Activated naive CD4-positive, alpha-beta T cell treated with anti-CD3 and anti-CD28 coated beads for 36 hours (primary cell): ENCODE data around the gene SPDYE2B. TPM values are rescaled to one million over a fixed set of nuclear protein-coding genes. Genes with fewer than 3 reads are reported as not detected.
"Not testable (repeated sequence)": the region's sequence is repeated elsewhere in the genome, so short reads cannot be mapped to it uniquely, and the experiment has no call there.

Experiments
- CTCF ChIA-PET: fragments of 350-600 bp; sonication (Branson Sonifier 250); formaldehyde crosslinking; loops from one replicate; lab custom pipeline; 2021; ENCODE audit warnings: antibody characterized with exemption; lab: Charles Lee
- DNase-seq: peaks from one replicate; pipeline ENCODE4 v3.0.0-alpha.2; 2020
- H3K27ac Mint-ChIP-seq: one replicate; pipeline ENCODE4 v1.8.0; 2021; ENCODE audit warnings: mild to moderate bottlenecking, mixed read lengths
- H3K27me3 Mint-ChIP-seq: one replicate; pipeline ENCODE4 v1.8.0; 2021; ENCODE audit warnings: low read depth, mixed read lengths
- H3K36me3 Mint-ChIP-seq: one replicate; pipeline ENCODE4 v1.8.0; 2021; ENCODE audit warnings: low read depth, mixed read lengths
- H3K4me1 Mint-ChIP-seq: one replicate; pipeline ENCODE4 v1.8.0; 2021; ENCODE audit warnings: low read depth, mixed read lengths
- H3K4me3 Mint-ChIP-seq: one replicate; pipeline ENCODE4 v1.8.0; 2021; ENCODE audit warnings: mild to moderate bottlenecking, moderate library complexity, mixed read lengths
- H3K9me3 Mint-ChIP-seq: one replicate; pipeline ENCODE4 v1.8.0; 2021; ENCODE audit warnings: mixed read lengths
- intact Hi-C: fragments of 100-400 bp; cut with micrococcal nuclease; formaldehyde crosslinking; loops from one replicate; pipeline ENCODE4 v1.15.1; 2023
- total RNA-seq, 2 experiments: library from RNA; stranded (reverse); gene quantifications; one replicate each; pipeline ENCODE4 v1.2.3, GENCODE V29; 2021

SPDYE2B gene, protein sequence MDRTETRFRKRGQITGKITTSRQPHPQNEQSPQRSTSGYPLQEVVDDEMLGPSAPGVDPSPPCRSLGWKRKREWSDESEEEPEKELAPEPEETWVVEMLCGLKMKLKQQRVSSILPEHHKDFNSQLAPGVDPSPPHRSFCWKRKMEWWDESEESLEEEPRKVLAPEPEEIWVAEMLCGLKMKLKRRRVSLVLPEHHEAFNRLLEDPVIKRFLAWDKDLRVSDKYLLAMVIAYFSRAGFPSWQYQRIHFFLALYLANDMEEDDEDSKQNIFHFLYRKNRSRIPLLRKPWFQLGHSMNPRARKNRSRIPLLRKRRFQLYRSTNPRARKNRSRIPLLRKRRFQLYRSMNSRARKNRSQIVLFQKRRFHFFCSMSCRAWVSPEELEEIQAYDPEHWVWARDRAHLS
- total RNA-seq: under 1 TPM in 1 of 2 experiments, not detected in 1; 0.19 TPM

GRCh38 chr7:102649924-102650323 lies at the start of gene SPDYE2B:
SPDYE2B (plus strand) TSS chr7:102650319; CDS start chr7:102652349, 2,030 bp downstream.
- DNase-seq, H3K27ac Mint-ChIP-seq, H3K4me1 Mint-ChIP-seq, H3K9me3 Mint-ChIP-seq, H3K27me3 Mint-ChIP-seq, CTCF ChIA-PET, H3K4me3 Mint-ChIP-seq, H3K36me3 Mint-ChIP-seq, intact Hi-C loops: not testable (repeated sequence)

DNA sequence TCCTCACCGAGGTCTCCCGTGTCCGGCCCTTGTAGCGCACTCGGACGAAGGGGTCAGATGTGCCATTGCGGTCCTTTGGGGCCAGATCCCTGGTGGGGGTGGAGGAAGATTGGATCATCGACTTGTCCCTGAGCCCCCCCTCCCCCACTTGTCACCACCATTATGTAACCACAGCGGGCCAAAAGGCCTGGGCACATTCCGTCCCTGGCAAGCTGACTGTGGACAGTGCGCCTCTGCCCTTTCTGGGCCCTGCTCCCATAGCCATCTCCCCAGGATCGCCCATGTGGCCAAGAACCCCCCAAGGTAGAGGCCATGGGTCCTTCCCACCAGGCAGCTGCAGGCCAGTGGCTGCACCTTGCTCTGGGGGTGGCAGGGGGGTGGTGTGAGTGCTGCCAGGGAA lies 47.8 kb upstream of the SPDYE2B start:
- DNase-seq, H3K4me3 Mint-ChIP-seq, H3K4me1 Mint-ChIP-seq, H3K36me3 Mint-ChIP-seq, intact Hi-C loops, H3K9me3 Mint-ChIP-seq, CTCF ChIA-PET, H3K27me3 Mint-ChIP-seq, H3K27ac Mint-ChIP-seq: not testable (repeated sequence)

DNA sequence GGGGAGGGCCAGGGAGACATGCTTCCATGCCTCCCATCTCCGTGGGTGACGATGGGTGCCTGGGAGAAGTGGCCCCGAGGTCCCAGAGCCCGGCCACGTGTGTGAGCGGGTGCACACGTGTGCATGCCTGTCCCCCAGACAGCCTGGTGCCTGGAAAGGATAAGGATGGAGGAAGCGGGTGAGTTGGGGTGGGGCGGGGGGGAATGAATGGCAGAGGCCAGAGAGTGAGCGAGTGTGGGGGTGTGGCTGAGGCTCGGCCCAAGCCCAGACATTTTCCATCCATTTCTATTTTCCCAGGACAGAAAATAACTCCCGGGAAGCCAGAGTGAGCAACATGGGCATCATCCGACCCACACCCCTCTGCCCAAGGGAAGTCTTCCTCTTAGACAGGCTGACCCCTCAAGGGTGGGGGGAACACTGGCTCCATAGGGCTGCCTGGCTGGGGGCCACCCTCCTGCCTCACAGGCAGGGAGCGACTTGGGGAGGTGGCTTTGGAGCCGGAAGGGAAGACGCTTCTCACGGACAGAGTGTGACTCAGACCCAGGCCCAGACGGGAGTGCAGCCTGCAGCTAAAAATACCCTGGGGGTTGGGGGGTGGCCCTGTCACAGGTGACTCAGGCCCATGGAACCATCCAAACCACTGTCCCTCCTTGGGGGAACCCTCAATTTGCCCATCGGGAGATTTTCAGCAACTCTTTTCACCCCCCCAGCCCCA lies 45.5 kb upstream of the SPDYE2B start:
- DNase-seq, H3K36me3 Mint-ChIP-seq, H3K4me1 Mint-ChIP-seq, H3K27me3 Mint-ChIP-seq, H3K27ac Mint-ChIP-seq, H3K9me3 Mint-ChIP-seq, H3K4me3 Mint-ChIP-seq, CTCF ChIA-PET, intact Hi-C loops: not testable (repeated sequence)

- H3K4me3 Mint-ChIP-seq, H3K27me3 Mint-ChIP-seq, DNase-seq, H3K9me3 Mint-ChIP-seq, CTCF ChIA-PET, H3K4me1 Mint-ChIP-seq, H3K27ac Mint-ChIP-seq, H3K36me3 Mint-ChIP-seq, intact Hi-C loops: not testable (repeated sequence)
Observed at GRCh38 chr7:102606848-102607247, 43.3 kb upstream of the SPDYE2B start.

DNA sequence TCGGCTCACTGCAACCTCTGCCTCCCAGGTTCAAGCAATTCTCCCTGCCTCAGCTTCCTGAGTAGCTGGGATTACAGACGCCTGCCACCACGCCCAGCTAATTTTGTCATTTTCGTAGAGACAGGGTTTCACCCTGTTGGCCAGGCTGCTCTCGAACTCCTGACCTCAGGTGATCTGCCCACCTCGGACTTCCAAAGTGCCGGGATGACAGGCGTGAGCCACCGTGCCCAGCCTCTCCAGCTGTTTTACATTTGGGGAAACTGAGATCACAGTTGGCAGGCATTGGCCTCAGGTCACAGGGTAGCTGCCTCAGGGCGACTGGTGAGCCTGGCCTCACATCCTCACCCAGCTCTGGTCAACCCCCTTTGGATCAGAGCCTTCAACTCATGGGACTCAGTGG lies 40.4 kb upstream of the SPDYE2B start:
- H3K4me1 Mint-ChIP-seq, H3K27ac Mint-ChIP-seq, H3K36me3 Mint-ChIP-seq, intact Hi-C loops, CTCF ChIA-PET, H3K9me3 Mint-ChIP-seq, DNase-seq, H3K4me3 Mint-ChIP-seq, H3K27me3 Mint-ChIP-seq: not testable (repeated sequence)

DNA sequence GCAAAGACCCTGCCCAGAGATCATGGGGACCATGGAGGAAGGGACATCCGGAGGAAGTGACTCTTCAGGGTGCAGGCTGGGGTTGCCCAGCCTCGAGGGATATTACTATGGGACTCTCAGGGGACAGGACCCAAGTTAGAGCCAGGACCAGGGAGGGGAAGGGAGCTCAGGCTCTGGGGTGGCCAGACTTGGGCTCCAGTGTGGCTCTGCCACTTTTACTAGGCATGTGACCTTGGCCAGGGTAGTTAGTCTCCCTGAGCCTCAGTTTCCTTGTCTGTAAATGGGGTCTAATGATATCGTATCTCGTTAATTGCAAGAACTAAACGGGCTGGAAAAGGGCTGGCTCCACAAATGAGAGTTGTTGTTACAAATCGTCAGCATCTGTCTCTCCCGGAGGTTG lies 39.7 kb upstream of the SPDYE2B start:
- H3K27me3 Mint-ChIP-seq, H3K27ac Mint-ChIP-seq, H3K9me3 Mint-ChIP-seq, H3K36me3 Mint-ChIP-seq, CTCF ChIA-PET, DNase-seq, H3K4me1 Mint-ChIP-seq, H3K4me3 Mint-ChIP-seq, intact Hi-C loops: not testable (repeated sequence)

DNA sequence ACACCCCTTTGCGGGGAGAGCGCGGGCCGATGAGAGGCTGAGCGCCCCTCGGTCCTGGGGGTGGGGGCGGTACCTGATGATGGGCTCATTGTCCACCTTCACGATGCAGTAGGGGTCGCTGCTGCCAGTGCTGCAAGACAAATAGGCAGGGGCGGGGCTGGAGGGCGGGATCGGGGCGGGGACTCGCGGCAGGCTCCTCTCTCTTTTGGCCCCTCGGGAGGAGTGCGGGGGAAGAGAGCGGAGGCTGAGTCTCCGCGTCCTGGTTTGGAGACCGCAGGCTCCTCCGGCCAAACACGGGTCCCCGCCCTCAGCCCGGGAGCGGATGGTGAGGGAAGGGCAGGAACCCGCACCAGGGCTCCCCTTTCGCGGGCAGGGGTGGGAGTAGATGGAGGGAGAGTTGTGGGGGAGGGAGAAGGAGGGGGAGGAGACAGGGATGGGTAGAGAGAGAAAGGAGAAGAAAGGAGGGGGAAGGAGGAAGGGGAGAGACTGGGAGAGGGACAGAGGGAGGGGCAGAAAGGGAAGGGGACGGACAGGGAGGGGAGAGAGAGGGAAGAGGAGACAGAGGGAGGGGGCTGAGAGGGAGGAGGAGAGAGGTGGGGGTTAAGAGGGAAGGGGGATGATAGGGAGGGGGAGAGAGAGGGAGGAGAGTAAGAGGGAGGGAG lies 39.0 kb upstream of the SPDYE2B start:
- H3K36me3 Mint-ChIP-seq, DNase-seq, H3K9me3 Mint-ChIP-seq, CTCF ChIA-PET, H3K4me3 Mint-ChIP-seq, H3K4me1 Mint-ChIP-seq, intact Hi-C loops, H3K27ac Mint-ChIP-seq, H3K27me3 Mint-ChIP-seq: not testable (repeated sequence)

- H3K27ac Mint-ChIP-seq, DNase-seq, H3K36me3 Mint-ChIP-seq, H3K4me1 Mint-ChIP-seq, H3K27me3 Mint-ChIP-seq, H3K4me3 Mint-ChIP-seq, intact Hi-C loops, H3K9me3 Mint-ChIP-seq, CTCF ChIA-PET: not testable (repeated sequence)
Observed at GRCh38 chr7:102611675-102612325, 38.3 kb upstream of the SPDYE2B start.

DNA sequence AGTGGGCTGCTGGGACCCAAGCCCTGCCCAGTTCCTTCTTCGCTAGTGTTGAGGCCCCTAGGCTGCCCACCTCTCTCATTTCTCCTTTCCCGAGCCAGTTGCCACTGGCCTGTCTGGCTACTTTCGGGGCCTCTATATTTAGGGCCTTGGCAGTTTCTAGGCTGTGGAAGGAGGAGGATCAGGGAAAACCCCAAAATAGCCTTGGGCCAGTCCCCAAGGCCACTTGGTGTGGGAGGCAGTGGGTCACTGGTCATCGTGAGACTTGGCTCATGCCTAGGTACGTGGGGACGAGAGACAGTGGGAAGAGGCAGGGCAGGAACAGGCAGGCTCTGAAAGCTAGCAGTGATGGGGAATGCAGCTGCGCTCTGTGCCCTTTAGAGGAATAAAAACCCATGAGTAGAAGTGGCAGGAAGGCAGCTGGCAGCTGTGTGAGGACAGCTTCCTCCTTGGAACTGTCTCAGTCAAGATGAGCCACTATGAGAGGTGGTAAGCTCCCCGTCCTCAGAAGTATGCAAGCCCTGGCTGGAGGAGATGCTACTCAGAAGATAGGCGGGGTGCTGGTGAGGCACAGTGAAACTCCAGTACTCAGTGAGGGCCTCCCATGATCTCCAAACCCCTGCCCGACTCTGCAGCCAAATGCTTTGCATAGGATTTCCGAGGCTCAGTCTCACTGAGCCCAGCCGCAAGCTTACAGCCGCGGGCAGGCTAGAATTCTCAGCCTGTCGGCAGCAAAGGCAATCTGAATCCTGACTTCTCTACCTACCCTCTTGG lies 36.4 kb upstream of the SPDYE2B start:
- CTCF ChIA-PET, H3K4me3 Mint-ChIP-seq, H3K27me3 Mint-ChIP-seq, DNase-seq, H3K4me1 Mint-ChIP-seq, H3K27ac Mint-ChIP-seq, H3K36me3 Mint-ChIP-seq, H3K9me3 Mint-ChIP-seq, intact Hi-C loops: not testable (repeated sequence)

GRCh38 chr7:102614346-102614697 lies 35.8 kb upstream of the SPDYE2B start:
- H3K9me3 Mint-ChIP-seq, CTCF ChIA-PET, H3K36me3 Mint-ChIP-seq, H3K4me3 Mint-ChIP-seq, H3K4me1 Mint-ChIP-seq, DNase-seq, intact Hi-C loops, H3K27me3 Mint-ChIP-seq, H3K27ac Mint-ChIP-seq: not testable (repeated sequence)

DNA sequence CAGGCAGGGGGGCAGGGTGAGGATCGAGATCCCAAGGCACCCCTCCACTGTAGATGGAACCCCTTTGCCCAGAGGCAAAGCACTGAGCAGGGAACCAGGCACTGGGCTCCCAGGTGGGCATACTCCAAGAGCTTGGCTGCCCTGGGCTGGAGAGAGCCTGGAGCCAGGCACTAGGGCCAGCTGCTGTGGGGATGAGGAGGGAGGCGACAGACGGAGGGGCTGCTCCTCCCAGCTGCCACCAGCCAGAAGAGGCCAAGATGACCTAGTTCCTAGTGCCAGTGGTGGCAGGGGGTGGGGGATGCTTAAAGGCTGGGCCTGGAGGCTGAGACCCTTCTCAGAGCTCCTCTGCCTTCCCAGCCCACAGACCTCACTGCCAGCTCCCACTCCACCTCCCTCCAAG lies 35.2 kb upstream of the SPDYE2B start:
- H3K9me3 Mint-ChIP-seq, H3K27ac Mint-ChIP-seq, H3K27me3 Mint-ChIP-seq, CTCF ChIA-PET, H3K4me1 Mint-ChIP-seq, intact Hi-C loops, H3K36me3 Mint-ChIP-seq, H3K4me3 Mint-ChIP-seq, DNase-seq: not testable (repeated sequence)

GRCh38 chr7:102615930-102616329 lies 34.2 kb upstream of the SPDYE2B start:
- H3K9me3 Mint-ChIP-seq, H3K27ac Mint-ChIP-seq, H3K4me3 Mint-ChIP-seq, H3K4me1 Mint-ChIP-seq, intact Hi-C loops, CTCF ChIA-PET, H3K27me3 Mint-ChIP-seq, H3K36me3 Mint-ChIP-seq, DNase-seq: not testable (repeated sequence)
